ENCODE results near the gene GLUD2. TPM values are rescaled to one million over a fixed set of nuclear protein-coding genes. Genes with fewer than 3 reads are reported as not detected.
"Not testable (repeated sequence)": the region's sequence is repeated elsewhere in the genome, so short reads cannot be mapped to it uniquely, and the experiment has no call there.

Gene GLUD2
- total RNA-seq (2022) (0.32 and 0.63 TPM in 2 replicates), Bru-seq, nascent RNA (not detected), BruChase-seq, experiment 1, labeled RNA remaining after a 6-hour chase (percentile 51 among the genes with signal in this experiment), BruChase-seq, experiment 2, labeled RNA remaining after a 2-hour chase (percentile 30 among the genes with signal in this experiment)
- long read RNA-seq, result 0 reads

DNA sequence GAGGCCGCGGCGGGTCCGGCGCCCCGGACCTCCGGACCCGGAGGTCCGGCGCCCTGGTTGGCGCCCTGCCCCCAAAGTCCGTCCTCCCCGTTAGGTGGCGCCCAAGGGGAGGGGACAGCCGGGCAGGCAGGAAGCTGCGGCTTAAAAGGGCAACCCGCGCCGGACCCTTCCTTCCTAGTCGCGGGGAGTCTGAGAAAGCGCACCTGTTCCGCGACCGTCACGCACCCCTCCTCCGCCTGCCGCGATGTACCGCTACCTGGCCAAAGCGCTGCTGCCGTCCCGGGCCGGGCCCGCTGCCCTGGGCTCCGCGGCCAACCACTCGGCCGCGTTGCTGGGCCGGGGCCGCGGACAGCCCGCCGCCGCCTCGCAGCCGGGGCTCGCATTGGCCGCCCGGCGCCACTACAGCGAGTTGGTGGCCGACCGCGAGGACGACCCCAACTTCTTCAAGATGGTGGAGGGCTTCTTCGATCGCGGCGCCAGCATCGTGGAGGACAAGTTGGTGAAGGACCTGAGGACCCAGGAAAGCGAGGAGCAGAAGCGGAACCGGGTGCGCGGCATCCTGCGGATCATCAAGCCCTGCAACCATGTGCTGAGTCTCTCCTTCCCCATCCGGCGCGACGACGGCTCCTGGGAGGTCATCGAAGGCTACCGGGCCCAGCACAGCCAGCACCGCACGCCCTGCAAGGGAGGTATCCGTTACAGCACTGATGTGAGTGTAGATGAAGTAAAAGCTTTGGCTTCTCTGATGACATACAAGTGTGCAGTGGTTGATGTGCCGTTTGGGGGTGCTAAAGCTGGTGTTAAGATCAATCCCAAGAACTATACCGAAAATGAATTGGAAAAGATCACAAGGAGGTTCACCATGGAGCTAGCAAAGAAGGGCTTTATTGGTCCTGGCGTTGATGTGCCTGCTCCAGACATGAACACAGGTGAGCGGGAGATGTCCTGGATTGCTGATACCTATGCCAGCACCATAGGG lies at the start of gene GLUD2:
Gene GLUD2, plus strand, starts transcription at position 170 of the 979 bp plus-strand sequence. Its CDS starts 75 bp downstream, at position 245.
- POLR2A ChIA-PET; intact Hi-C loops (cut with micrococcal nuclease); H3K4me3 Mint-ChIP-seq (ENCODE audit: unreplicated experiment); H3K9me3 Mint-ChIP-seq (ENCODE audit: unreplicated experiment); BruUV-seq (replicated peaks); H3K27ac Mint-ChIP-seq (ENCODE audit: low read depth, unreplicated experiment); DNase-seq (ENCODE audit: unreplicated experiment); H3K27me3 Mint-ChIP-seq (ENCODE audit: insufficient read depth, unreplicated experiment); H3K36me3 Mint-ChIP-seq (ENCODE audit: insufficient read depth, unreplicated experiment); H3K4me1 Mint-ChIP-seq (ENCODE audit: insufficient read depth, unreplicated experiment): not testable (repeated sequence)
- CTCF ChIA-PET, result interaction anchor here (0.7 kb wide), 1 partner anchor 295 kb away, joined by 3 read pairs; no protein-coding TSS in a partner anchor

DNA sequence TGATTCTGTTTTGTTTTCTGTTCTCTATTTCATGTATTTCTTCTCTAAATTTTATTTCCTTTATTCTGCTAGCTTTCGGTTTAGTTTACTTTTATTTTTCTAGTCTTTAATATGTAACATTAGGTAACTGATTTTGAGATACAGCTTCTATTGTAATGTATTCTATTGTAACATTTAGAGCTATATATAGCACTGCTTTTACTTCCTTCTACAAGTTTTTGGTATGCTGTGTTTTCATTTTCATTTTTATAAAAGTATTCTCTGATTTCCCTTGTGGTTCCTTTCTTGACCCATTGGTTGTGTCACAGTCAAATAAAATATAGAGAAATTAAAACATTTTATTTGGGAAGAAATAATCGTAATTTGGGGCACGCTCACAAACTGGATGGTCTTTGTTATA lies 48.0 kb upstream of the GLUD2 start:
- Mint-ChIP-seq H3K27ac (ENCODE audit: low read depth, unreplicated experiment) (no peak overlapping the region), H3K36me3 (ENCODE audit: insufficient read depth, unreplicated experiment) (no peaks in the 10 kb centered on the region), H3K9me3 (ENCODE audit: unreplicated experiment) (no peaks in the 10 kb centered on the region), H3K4me1 (ENCODE audit: insufficient read depth, unreplicated experiment) (no peaks in the 10 kb centered on the region), H3K27me3 (ENCODE audit: insufficient read depth, unreplicated experiment) (no peaks in the 10 kb centered on the region), H3K4me3 (ENCODE audit: unreplicated experiment) (no peak overlapping the region)
- POLR2A ChIA-PET, result no interaction called here
- DNase-seq (ENCODE audit: unreplicated experiment), result no peak
- no TSS peak for BruUV-seq (replicated peaks)
- intact Hi-C loops (cut with micrococcal nuclease), result no loop called here
- CTCF ChIA-PET, result interaction anchor here (0.6 to 1.3 kb wide), 4 partner anchors 70 to 1870 kb away, joined by 3 to 8 read pairs (median 4); no protein-coding TSS in a partner anchor
- TF ChIP-seq, protein P1, sequence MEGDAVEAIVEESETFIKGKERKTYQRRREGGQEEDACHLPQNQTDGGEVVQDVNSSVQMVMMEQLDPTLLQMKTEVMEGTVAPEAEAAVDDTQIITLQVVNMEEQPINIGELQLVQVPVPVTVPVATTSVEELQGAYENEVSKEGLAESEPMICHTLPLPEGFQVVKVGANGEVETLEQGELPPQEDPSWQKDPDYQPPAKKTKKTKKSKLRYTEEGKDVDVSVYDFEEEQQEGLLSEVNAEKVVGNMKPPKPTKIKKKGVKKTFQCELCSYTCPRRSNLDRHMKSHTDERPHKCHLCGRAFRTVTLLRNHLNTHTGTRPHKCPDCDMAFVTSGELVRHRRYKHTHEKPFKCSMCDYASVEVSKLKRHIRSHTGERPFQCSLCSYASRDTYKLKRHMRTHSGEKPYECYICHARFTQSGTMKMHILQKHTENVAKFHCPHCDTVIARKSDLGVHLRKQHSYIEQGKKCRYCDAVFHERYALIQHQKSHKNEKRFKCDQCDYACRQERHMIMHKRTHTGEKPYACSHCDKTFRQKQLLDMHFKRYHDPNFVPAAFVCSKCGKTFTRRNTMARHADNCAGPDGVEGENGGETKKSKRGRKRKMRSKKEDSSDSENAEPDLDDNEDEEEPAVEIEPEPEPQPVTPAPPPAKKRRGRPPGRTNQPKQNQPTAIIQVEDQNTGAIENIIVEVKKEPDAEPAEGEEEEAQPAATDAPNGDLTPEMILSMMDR (IDR thresholded peaks at IDR 0.05; ENCODE audit: unreplicated experiment), result no peak

DNA sequence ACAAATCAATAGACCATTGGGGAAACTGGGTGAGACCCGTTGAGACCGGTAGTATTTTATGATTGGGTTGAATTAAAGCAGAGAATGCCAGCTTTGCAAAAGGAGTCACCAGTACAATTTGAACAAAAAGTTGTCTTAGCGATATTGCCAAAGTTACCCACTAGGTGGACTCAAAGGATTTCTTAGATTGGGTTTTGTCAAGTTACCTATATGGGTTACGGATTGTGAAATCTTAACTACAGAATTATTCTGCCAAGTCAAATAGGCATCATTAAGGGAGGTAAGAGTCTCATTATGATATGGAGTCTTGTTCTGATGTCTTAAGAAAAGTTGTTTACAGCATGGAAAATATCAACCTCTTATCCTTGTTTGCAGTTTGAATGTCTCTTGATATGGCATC lies 46.8 kb upstream of the GLUD2 start:
- no peaks in the 10 kb centered on the region for H3K9me3 Mint-ChIP-seq (ENCODE audit: unreplicated experiment)

DNA sequence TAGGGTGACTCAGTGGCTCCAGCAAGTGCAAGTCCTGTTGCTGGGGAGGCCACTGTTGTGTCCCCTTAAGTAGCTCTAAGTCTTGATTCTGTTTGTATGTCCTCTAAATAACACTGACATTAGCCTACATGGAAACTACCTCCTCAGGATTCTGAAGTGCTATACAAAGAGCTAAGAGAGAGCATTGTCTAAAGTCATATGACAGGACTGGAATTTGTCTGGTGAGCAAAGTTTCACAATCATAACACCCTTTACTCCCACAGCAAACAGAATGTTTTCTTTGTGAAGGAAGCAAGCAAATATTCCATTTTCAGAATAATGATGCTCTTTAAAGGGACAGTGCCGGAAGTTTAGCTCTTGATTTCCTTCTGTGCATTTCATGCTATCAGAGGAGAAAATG lies 38.5 kb upstream of the GLUD2 start:
- H3K4me1 Mint-ChIP-seq (ENCODE audit: insufficient read depth, unreplicated experiment), result no peaks in the 10 kb centered on the region
- peaks cover 16% of the 10 kb centered on the region for H3K9me3 Mint-ChIP-seq (ENCODE audit: unreplicated experiment)
- no peak overlapping the region for H3K4me3 Mint-ChIP-seq (ENCODE audit: unreplicated experiment)
- DNase-seq (ENCODE audit: unreplicated experiment), result no peak
- H3K27me3 Mint-ChIP-seq (ENCODE audit: insufficient read depth, unreplicated experiment), result no peaks in the 10 kb centered on the region
- TF ChIP-seq, protein P1 (IDR thresholded peaks at IDR 0.05; ENCODE audit: unreplicated experiment), result no peak
- no peaks in the 10 kb centered on the region for H3K36me3 Mint-ChIP-seq (ENCODE audit: insufficient read depth, unreplicated experiment)
- BruUV-seq (replicated peaks), result no TSS peak
- no peak overlapping the region for H3K27ac Mint-ChIP-seq (ENCODE audit: low read depth, unreplicated experiment)
- ChIA-PET POLR2A (no interaction called here), CTCF (interaction anchor here (0.7 kb wide), 1 partner anchor 337 kb away, joined by 3 read pairs; no protein-coding TSS in a partner anchor)
- intact Hi-C loops (cut with micrococcal nuclease), result no loop called here

More for the DNA sequence above, 46.8 kb upstream of the GLUD2 start:
- intact Hi-C loops (cut with micrococcal nuclease), result loop anchor here (1.0 kb wide), 1 partner anchor 579 kb away; no protein-coding TSS in a partner anchor
- TF ChIP-seq, protein P1 (IDR thresholded peaks at IDR 0.05; ENCODE audit: unreplicated experiment), result peak; percentile 42
- H3K4me3 Mint-ChIP-seq (ENCODE audit: unreplicated experiment), result no peak overlapping the region
- no peaks in the 10 kb centered on the region for H3K4me1 Mint-ChIP-seq (ENCODE audit: insufficient read depth, unreplicated experiment)
- CTCF ChIA-PET, result interaction anchor here (0.7 to 1.3 kb wide), 6 partner anchors 11 to 447 kb away, joined by 3 to 8 read pairs (median 4); no protein-coding TSS in a partner anchor
- H3K27me3 Mint-ChIP-seq (ENCODE audit: insufficient read depth, unreplicated experiment), result no peaks in the 10 kb centered on the region
- peak; percentile 71 for DNase-seq (ENCODE audit: unreplicated experiment)
- no TSS peak for BruUV-seq (replicated peaks)
- no peak overlapping the region for H3K27ac Mint-ChIP-seq (ENCODE audit: low read depth, unreplicated experiment)
- H3K36me3 Mint-ChIP-seq (ENCODE audit: insufficient read depth, unreplicated experiment), result no peaks in the 10 kb centered on the region
- POLR2A ChIA-PET, result no interaction called here

Measured in MCF 10A (cell line).